GM12891 (cell line): ENCODE results near the gene PRPSAP1.

ENCODE experiments used
- DNase-seq: peaks from one replicate; pipeline ENCODE4 v3.0.0; 2011; ENCODE audit warnings: low spot score; ENCODE audit not compliant: insufficient read length
- FAIRE-seq: peaks from 2 replicates; lab custom pipeline; 2011; peaks lifted over from hg19 to GRCh38; lab: Jason Lieb, UNC
- PAX5 ChIP-seq: IDR thresholded peaks from 2 replicates; pipeline ENCODE4 v1.6.1; 2011; ENCODE audit warnings: low read length, moderate library complexity, mild to moderate bottlenecking; ENCODE audit not compliant: insufficient read depth, severe bottlenecking
- POLR2A ChIP-seq: IDR thresholded peaks from 2 replicates; pipeline ENCODE4 v1.6.1; 2011; ENCODE audit warnings: low read depth, low read length, control low read depth
- POLR2AphosphoS5 ChIP-seq: IDR thresholded peaks from 2 replicates; pipeline ENCODE4 v1.6.1; 2011; ENCODE audit warnings: low read depth, low read length, control low read depth
- POU2F2 ChIP-seq: IDR thresholded peaks from 2 replicates; pipeline ENCODE4 v1.6.1; 2011; ENCODE audit warnings: low read depth, mild to moderate bottlenecking, control low read depth, low read length, moderate library complexity
- SPI1 ChIP-seq: IDR thresholded peaks from 2 replicates; pipeline ENCODE4 v1.6.1; 2011; ENCODE audit warnings: low read depth, low read length, control low read depth
- TAF1 ChIP-seq: IDR thresholded peaks from 2 replicates; pipeline ENCODE4 v1.6.1; 2011; ENCODE audit warnings: low read depth, low read length, control low read depth

Gene PRPSAP1

DNA sequence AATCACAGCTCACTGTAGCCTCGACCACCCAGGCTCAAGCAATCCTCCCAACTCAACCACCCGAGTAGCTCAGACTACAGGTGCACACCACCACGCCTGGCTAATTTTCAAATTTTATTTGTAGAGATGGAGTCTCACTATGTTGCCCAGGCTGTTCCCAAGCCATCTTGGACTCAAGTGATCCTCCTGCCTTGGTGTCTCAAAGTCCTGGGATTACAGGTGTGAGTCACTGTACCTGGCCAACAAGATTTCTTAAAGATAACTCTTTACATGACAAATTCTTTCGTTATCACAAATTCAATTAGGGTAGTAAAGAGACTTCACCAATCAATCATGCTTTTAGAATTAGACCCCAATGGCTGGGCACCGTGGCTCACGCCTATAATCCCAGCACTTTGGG lies 12.4 kb downstream of the PRPSAP1 start:
- no peak for FAIRE-seq
- no peak for TF ChIP-seq POLR2AphosphoS5
- TF ChIP-seq POLR2A = no peak
- no peak for TF ChIP-seq TAF1
- no peak for TF ChIP-seq POU2F2
- no peak for TF ChIP-seq SPI1
- no peak for TF ChIP-seq PAX5
- DNase-seq = no peak

DNA sequence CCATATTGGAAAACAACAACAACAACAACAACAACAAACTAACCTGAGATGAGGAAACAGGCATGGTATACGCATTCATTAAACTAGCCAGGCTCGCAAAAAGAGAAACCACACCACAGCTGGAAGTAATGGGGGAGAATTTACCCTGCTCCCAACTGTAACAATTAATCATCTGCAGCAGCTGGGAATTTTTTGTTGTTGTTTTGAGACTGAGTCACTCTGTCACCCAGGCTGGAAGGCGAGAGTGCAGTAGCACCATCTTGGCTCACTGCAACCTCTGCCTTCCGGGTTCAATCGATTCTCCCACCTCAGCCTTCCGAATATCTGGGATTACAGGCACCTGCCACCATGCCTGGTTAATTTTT lies 16.3 kb downstream of the PRPSAP1 start:
- no peak for DNase-seq
- peak; percentile 35 for FAIRE-seq
- no peak for TF ChIP-seq POLR2AphosphoS5

GRCh38 chr17:76336756-76337412 lies 16.8 kb downstream of the PRPSAP1 start:
- no peak for TF ChIP-seq SPI1
- TF ChIP-seq POLR2A = no peak
- TF ChIP-seq POLR2AphosphoS5 = no peak
- TF ChIP-seq POU2F2 = no peak
- FAIRE-seq = no peak

GRCh38 chr17:76335716-76336381 lies 17.9 kb downstream of the PRPSAP1 start:
- no peak for TF ChIP-seq PAX5
- TF ChIP-seq TAF1 = no peak
- no peak for TF ChIP-seq POLR2A
- TF ChIP-seq SPI1 = no peak
- no peak for TF ChIP-seq POU2F2
- no peak for TF ChIP-seq POLR2AphosphoS5
- FAIRE-seq (no peak), DNase-seq (no peak)

More at GRCh38 chr17:76336756-76337412, 16.8 kb downstream of the PRPSAP1 start:
- DNase-seq = no peak

GRCh38 chr17:76333673-76334505 lies 19.8 kb downstream of the PRPSAP1 start:
- FAIRE-seq (no peak), DNase-seq (no peak)
- no peak for TF ChIP-seq POLR2A
- no peak for TF ChIP-seq PAX5

- FAIRE-seq = no peak
- TF ChIP-seq POU2F2 = no peak
- no peak for TF ChIP-seq TAF1
- no peak for TF ChIP-seq POLR2A
- TF ChIP-seq POLR2AphosphoS5 = no peak
- TF ChIP-seq PAX5 = no peak
- no peak for TF ChIP-seq SPI1
- DNase-seq = no peak
These were observed 22.6 kb downstream of the PRPSAP1 start for GRCh38 chr17:76331083-76331482.

GRCh38 chr17:76329664-76330063 lies 24.1 kb downstream of the PRPSAP1 start:
- DNase-seq (no peak), FAIRE-seq (no peak)
- TF ChIP-seq TAF1 = no peak
- no peak for TF ChIP-seq SPI1
- no peak for TF ChIP-seq POLR2AphosphoS5

DNA sequence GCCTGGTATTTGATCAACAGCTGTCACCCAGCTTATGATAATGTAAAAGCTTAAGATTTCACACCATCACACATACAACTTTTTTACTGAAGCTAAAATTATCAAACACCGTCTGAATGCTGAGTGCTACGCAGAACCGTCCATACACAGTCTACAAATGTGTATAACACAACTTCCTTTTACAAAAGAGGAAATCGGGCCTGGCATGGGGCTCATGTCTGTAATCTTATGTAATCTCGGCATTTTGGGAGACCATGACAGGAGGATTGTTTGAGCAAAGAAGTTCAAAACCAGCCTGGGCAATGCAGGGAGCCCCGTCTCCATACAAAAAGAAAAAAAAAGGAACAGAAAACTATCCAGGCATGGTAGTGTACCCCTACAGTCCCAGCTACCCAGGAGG lies 26.0 kb downstream of the PRPSAP1 start:
- TF ChIP-seq TAF1 (no peak), POU2F2 (no peak), POLR2A (no peak), SPI1 (no peak), PAX5 (no peak), POLR2AphosphoS5 (no peak)
- DNase-seq = no peak
- no peak for FAIRE-seq

- FAIRE-seq (no peak), DNase-seq (no peak)
- TF ChIP-seq POLR2A = no peak
- no peak for TF ChIP-seq POU2F2
- TF ChIP-seq POLR2AphosphoS5 = no peak
- no peak for TF ChIP-seq PAX5
- TF ChIP-seq TAF1 = no peak
- no peak for TF ChIP-seq SPI1
These were observed 27.4 kb downstream of the PRPSAP1 start for GRCh38 chr17:76326306-76326705.

GRCh38 chr17:76318586-76318985 lies 35.1 kb downstream of the PRPSAP1 start:
- DNase-seq (no peak), FAIRE-seq (no peak)
- no peak for TF ChIP-seq POU2F2
- TF ChIP-seq POLR2AphosphoS5 = no peak
- no peak for TF ChIP-seq SPI1
- TF ChIP-seq PAX5 = no peak
- no peak for TF ChIP-seq TAF1
- no peak for TF ChIP-seq POLR2A
